Erythroblast (primary cell): ENCODE measurements around the gene COL25A1.

Experiments used
- GATA1 ChIP-seq: IDR thresholded peaks from 2 replicates; pipeline ENCODE4 v1.6.1; 2011; ENCODE audit warnings: low read depth, mild to moderate bottlenecking, control low read depth, low read length, moderate library complexity
- POLR2A ChIP-seq: IDR thresholded peaks from 2 replicates; pipeline ENCODE4 v1.6.1; 2011; ENCODE audit warnings: mild to moderate bottlenecking, low read length

DNA sequence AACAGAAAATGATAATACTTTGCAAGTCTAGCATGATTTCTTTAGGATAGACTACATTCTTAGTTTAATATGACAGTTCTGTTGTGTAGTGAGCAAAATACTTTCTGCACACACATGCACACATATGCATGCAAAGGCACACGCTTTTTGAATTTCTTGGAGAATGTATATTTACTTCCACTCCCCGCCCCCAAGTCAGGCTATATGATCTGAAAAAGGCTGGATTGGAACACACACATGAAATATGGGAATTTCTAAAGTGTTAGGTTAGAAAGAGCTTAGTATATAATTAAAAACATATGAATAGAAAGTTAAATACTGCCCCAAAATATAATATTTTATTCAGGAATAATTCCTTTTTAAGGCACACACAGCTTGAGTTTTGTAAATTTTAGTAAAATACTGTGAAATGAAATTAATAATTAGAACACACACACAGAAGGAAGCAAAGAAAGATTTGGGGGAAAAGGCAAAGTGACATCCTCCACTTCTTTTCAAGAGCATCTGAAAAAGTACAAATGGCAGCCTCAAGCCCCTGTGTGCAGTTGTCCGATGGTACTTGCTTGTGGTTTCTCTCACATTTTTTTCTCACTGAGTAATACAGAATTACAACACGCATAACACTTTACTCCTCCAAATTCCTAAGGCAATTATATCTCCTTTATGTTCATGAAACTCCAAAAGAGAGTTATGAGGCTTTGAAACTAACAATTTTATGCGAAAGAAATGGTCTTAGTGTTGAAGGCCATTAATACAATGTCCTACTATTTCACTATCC, 310.7 kb downstream of the COL25A1 start:
- no peak for TF ChIP-seq POLR2A
- TF ChIP-seq GATA1, result no peak
